Panc1 (cell line): ENCODE measurements around the gene TMUB2. TPM values are rescaled to one million over a fixed set of nuclear protein-coding genes. Genes with fewer than 3 reads are reported as not detected.

Experiments
- ATAC-seq: fragments of 200-7000 bp; cut with Tn5 transposase; 2 replicates; pipeline ENCODE4 v1.9.1; 2020; ENCODE audit warnings: mild to moderate bottlenecking, moderate library complexity
- BruUV-seq: library from RNA; stranded (reverse); fragments of 400-500 nt; replicated peaks from 2 replicates; lab custom pipeline; 2021; lab: Mats Ljungman, UMichigan
- CTCF ChIA-PET: fragments of 300-600 bp; sonication (Branson Sonifier 250); formaldehyde crosslinking; loops from one replicate; lab custom pipeline; 2022; ENCODE audit warnings: antibody characterized with exemption; lab: Charles Lee
- POLR2A ChIA-PET: fragments of 300-600 bp; sonication (Branson Sonifier 250); formaldehyde crosslinking; loops from one replicate; lab custom pipeline; 2022; ENCODE audit warnings: antibody characterized with exemption; lab: Charles Lee
- DNase-seq: peaks from one replicate; pipeline ENCODE4 v3.0.0-alpha.2; 2010; ENCODE audit warnings: low read depth, low spot score
- H3K27ac ChIP-seq: 2 replicates; pipeline ENCODE4 v1.5.1; 2011; ENCODE audit warnings: mild to moderate bottlenecking, low read length, inconsistent platforms
- H3K27me3 ChIP-seq: fragments of 200-500 bp; sonication (Bioruptor generic); 2 replicates; pipeline ENCODE4 v1.6.0; 2014; ENCODE audit warnings: low read length, inconsistent platforms; ENCODE audit not compliant: control insufficient read depth, insufficient read depth
- H3K36me3 ChIP-seq: fragments of 200-500 bp; sonication (Bioruptor generic); 2 replicates; pipeline ENCODE4 v1.5.1; 2014; ENCODE audit warnings: inconsistent platforms, mild to moderate bottlenecking, low read length, moderate library complexity; ENCODE audit not compliant: control insufficient read depth, insufficient read depth
- H3K4me1 ChIP-seq: 2 replicates; pipeline ENCODE4 v1.5.1; 2011; ENCODE audit warnings: inconsistent platforms, mild to moderate bottlenecking, low read length, moderate library complexity; ENCODE audit not compliant: control insufficient read depth, insufficient read depth
- H3K4me3 ChIP-seq, 2 experiments: 2 replicates each; pipeline ENCODE4 v1.5.1; 2011 to 2012; ENCODE audit warnings: low read depth in 2 of 2, low read length in 2 of 2, mild to moderate bottlenecking in 2 of 2, inconsistent platforms in 1 of 2, moderate library complexity in 1 of 2
- H3K9me3 ChIP-seq: fragments of 200-500 bp; sonication (Bioruptor generic); 2 replicates; pipeline ENCODE4 v1.5.1; 2014; ENCODE audit warnings: low read depth, mild to moderate bottlenecking, inconsistent platforms, low read length, moderate library complexity; ENCODE audit not compliant: control insufficient read depth, insufficient read depth
- CTCF ChIP-seq: fragments of 450-650 bp; IDR thresholded peaks from 2 replicates; pipeline ENCODE4 v1.5.1; 2017; ENCODE audit warnings: mild to moderate bottlenecking
- POLR2AphosphoS5 ChIP-seq: IDR thresholded peaks from 2 replicates; pipeline ENCODE4 v1.6.1; 2012; ENCODE audit warnings: mild to moderate bottlenecking, low read depth, low read length, moderate library complexity
- REST ChIP-seq, 2 experiments: IDR thresholded peaks; 2 replicates each; pipeline ENCODE4 v1.6.1; 2011 to 2012; ENCODE audit warnings: low read depth in 2 of 2, control low read depth in 1 of 2, low read length in 1 of 2, mild to moderate bottlenecking in 1 of 2, moderate library complexity in 1 of 2; ENCODE audit not compliant: insufficient read depth in 1 of 2
- SIN3A ChIP-seq: IDR thresholded peaks from 2 replicates; pipeline ENCODE4 v1.6.1; 2012; ENCODE audit warnings: low read depth, mild to moderate bottlenecking, low read length, moderate library complexity, borderline replicate concordance; ENCODE audit not compliant: insufficient read depth
- TCF7L2 ChIP-seq: IDR thresholded peaks from 2 replicates; pipeline ENCODE4 v1.6.1; 2011; ENCODE audit warnings: mild to moderate bottlenecking, low read depth, low read length, inconsistent platforms
- in situ Hi-C: cut with HindIII; loops from 2 replicates; pipeline ENCODE4 v1.10.0; 2016; ENCODE audit warnings: low sequenced_read_pairs, low pct_unique_long_range_greater_than_20kb
- intact Hi-C: fragments of 100-400 bp; cut with micrococcal nuclease; formaldehyde crosslinking; loops from one replicate; pipeline ENCODE4 v1.10.0; 2022; ENCODE audit not compliant: unreplicated experiment
- total RNA-seq: library from RNA; stranded (reverse); gene quantifications from one replicate; pipeline ENCODE4 v1.2.1, GENCODE V29; 2021; ENCODE audit not compliant: unreplicated experiment

Gene TMUB2
- total RNA-seq, 1 experiment from 2014 or later, result 30.7 TPM

GRCh38 chr17:44152875-44153274, 33.9 kb upstream of the TMUB2 start:
- CTCF ChIA-PET, result no interaction called here
- no peak for ATAC-seq
- in situ Hi-C loops, result no loop called here
- intact Hi-C loops, result no loop called here
- no peak for TF ChIP-seq REST (IDR thresholded peaks at IDR 0.05; ENCODE audit: insufficient read depth in 1 of 2, low read depth in 2 of 2, low read length in 1 of 2)
- no peak for TF ChIP-seq CTCF
- no peak for TF ChIP-seq SIN3A
- TF ChIP-seq POLR2AphosphoS5, result no peak
- TF ChIP-seq TCF7L2, result no peak
- POLR2A ChIA-PET, result no interaction called here
- DNase-seq, result no peak
- BruUV-seq, result no TSS peak
- Histone ChIP-seq H3K27me3 (no peaks in the 10 kb centered on the region), H3K9me3 (no peaks in the 10 kb centered on the region), H3K4me1 (no peaks in the 10 kb centered on the region), H3K4me3 (no peak overlapping the region), H3K36me3 (no peaks in the 10 kb centered on the region), H3K27ac (no peak overlapping the region)

GRCh38 chr17:44155488-44155887, 31.3 kb upstream of the TMUB2 start:
- ChIA-PET POLR2A (no interaction called here), CTCF (no interaction called here)
- Histone ChIP-seq H3K27me3 (no peaks in the 10 kb centered on the region), H3K36me3 (no peaks in the 10 kb centered on the region), H3K9me3 (no peaks in the 10 kb centered on the region), H3K27ac (no peak overlapping the region), H3K4me3 (no peak overlapping the region), H3K4me1 (no peaks in the 10 kb centered on the region)
- TF ChIP-seq REST (IDR thresholded peaks at IDR 0.05; ENCODE audit: insufficient read depth in 1 of 2, low read depth in 2 of 2, low read length in 1 of 2) (no peak), POLR2AphosphoS5 (no peak), SIN3A (no peak), CTCF (no peak), TCF7L2 (no peak)
- no TSS peak for BruUV-seq
- in situ Hi-C loops (no loop called here), intact Hi-C loops (no loop called here)
- DNase-seq (no peak), ATAC-seq (no peak)
